RPMI8226 (cell line): ENCODE data around the gene SEZ6L.

Experiments
- DNase-seq: peaks from one replicate; pipeline ENCODE4 v3.0.0-alpha.2; 2015

The SEZ6L gene

GRCh38 chr22:26169315-26170111 lies at the start of gene SEZ6L:
SEZ6L (plus strand) TSS chr22:26169462; CDS start chr22:26169670, 208 bp downstream.
- no peak for DNase-seq

DNA sequence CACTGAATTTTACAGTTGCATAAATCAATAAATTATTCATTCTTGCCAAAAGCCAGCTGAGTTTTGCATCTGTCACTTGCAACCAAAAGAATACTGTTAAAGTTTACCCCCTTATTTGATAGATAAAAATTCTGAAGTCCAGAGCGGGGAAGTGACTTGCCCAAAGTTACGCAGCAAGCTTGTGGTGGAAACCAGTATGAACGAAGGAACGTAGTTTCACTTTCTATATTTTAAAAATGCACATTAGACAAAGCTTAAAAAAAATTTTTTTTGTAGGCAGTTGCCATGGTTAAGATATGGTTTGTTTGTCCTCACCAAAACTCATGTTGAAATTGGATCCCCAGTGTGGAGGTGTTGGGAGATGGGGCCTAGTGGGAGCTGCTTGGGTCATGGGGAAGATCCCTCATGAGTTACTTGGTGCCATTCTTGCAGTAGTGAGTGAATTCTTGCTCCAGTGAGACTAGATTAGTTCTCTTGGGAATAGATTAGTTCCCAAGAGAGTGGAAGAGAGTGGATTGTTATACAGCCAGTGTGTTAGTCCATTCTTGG lies 46.3 kb upstream of the SEZ6L start:
- peak; percentile 23 for DNase-seq

GRCh38 chr22:26124991-26125725 lies 44.1 kb upstream of the SEZ6L start:
- no peak for DNase-seq

GRCh38 chr22:26127126-26127525 lies 42.1 kb upstream of the SEZ6L start:
- no peak for DNase-seq

DNA sequence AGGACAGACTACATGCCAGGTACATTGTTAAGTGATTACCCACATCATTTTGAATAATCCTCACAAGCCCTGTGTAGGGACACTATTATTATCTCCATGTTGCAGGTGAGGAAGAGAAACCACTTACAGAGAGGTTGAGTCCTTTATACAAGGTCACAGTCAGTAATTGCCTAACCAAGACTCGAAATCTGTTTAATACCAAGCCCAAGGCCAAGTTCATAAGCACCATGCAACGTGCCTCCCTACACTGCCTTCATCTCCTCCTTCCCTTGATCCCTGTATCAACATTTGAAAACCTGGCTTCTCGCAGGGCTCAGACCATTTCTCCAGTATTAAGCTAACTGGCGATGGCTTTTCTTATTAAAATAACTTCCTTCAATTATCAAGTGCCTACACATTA lies 41.7 kb upstream of the SEZ6L start:
- no peak for DNase-seq

GRCh38 chr22:26131589-26132154 lies 37.6 kb upstream of the SEZ6L start:
- no peak for DNase-seq

GRCh38 chr22:26134654-26135330 lies 34.5 kb upstream of the SEZ6L start:
- peak; percentile 8 for DNase-seq

DNA sequence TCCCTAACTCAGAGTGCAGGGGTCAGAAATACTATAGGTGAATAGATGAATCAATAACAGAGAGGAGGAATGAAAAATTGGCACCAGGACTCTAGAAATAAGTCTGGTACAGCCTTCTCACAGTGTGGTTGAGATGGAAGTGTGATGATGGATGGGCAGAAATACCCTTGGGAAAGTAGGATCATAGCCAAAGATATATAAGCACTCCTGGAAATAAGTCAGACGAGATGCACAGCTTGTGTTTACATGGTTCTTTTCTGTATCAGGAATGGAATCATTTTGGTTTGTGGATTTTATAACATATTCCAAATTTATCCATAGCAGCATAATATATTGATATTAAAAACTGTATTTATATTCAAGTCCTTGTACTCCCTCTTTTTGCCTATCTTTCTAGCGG lies 33.5 kb upstream of the SEZ6L start:
- no peak for DNase-seq

GRCh38 chr22:26139310-26139709 lies 30.0 kb upstream of the SEZ6L start:
- DNase-seq: no peak

- no peak for DNase-seq
Measured at GRCh38 chr22:26141831-26142230, 27.4 kb upstream of the SEZ6L start.

- DNase-seq: no peak
Measured at GRCh38 chr22:26143806-26144325, 25.4 kb upstream of the SEZ6L start.

DNA sequence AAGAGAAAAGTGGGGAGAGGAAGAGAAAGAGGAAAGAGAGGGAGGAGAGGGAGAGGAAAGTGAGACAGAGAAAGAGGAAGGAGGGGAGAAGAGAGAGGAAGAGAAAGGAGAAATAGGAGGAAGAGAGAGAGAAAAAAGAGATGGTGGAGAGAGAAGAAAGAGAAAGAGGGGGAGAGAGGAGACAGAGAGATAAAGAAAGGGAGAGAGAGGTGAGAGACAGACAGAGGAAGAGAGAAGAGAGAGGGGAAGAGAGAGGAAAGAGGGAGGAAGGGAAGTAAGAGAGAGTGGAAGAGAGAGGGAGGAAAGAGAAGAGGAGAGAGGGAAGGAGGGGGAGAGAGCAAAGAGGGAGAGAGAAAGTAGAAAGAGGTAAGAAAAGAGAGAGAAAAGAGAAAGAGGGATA lies 9.4 kb upstream of the SEZ6L start:
- DNase-seq: no peak

DNA sequence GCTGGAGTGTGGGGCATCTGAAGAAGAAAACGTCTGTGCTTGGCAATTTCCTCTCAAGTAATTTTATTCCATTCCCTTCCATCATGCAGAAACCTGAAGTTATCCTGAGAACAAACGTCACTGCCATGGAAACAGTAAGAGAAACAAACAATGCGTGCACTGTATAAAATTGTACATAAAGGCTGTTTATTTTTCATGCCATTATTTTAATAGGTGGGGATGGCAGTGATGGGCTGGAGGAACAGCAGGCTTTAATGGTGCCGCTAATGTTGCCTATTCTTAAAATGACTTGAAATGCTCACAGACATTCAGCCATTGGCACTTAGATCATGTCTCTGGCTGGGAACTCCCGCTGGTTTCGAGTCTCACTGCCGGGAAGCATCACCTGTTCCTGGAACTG lies 7.5 kb upstream of the SEZ6L start:
- no peak for DNase-seq

- DNase-seq: no peak
Measured at GRCh38 chr22:26162926-26163325, 6.3 kb upstream of the SEZ6L start.

DNA sequence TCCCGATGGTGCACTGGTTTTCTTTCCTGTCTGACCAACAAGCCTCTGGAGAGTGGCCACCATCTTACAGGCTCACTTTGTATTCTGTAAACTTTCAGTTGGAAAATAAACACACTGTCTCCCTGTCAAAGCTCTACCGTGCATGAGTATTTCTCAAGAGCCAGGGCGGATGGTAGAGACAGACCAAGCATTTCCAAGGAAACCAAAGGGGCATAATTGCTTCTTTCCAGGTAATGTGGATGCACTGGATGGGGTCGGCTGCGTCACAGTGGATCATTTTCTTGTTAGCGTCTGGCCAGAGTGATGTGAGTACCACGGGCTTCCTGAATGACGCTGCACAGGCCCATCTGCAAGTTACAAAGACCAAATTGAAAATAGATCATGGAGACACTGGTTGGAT lies 5.1 kb upstream of the SEZ6L start:
- no peak for DNase-seq

DNA sequence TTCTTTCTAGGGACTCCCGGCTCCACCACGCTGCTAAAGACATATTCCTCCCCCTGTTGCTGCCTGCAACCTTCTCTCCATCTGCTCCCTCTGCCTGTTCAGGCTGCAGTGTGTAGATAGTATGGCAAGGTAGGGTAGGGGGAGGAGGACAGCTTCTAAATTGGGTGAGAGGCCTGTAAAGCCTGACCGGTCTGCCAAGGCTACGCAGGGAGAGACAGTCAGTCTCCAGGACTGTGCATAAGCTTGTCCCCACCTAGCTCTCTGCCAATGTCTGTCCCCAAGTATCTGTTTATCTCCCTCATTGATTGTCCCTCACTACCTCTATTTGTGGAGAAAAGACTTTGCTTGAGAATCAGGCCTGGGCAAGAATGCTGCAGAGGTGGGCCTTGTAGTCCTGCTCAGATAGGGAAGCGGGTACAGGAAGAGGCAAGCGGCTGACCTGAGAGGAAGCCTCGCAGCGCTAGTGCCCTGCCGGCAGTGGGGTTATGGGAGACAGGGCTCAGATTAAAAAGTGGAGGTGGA lies 871 bp upstream of the SEZ6L start:
- DNase-seq: no peak

DNA sequence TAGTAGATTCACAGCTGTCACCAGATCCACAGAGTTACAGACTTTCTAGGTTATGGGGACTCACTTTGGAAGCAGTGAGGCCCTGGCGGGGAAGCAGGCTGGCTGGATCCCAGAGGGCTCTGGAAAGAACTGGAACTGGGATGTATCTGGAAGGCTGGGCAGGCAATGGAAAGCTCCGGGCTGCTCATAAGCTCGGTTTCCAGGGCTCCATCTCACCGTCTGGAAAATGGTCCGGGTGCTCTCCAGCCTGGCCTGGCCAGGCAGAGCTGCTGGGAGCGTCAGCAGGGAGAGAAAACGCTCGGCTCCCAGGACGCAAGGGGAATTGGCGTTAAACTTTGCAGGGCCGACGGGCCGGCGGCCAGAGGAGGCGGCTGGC lies 335 bp upstream of the SEZ6L start:
- DNase-seq: no peak

DNA sequence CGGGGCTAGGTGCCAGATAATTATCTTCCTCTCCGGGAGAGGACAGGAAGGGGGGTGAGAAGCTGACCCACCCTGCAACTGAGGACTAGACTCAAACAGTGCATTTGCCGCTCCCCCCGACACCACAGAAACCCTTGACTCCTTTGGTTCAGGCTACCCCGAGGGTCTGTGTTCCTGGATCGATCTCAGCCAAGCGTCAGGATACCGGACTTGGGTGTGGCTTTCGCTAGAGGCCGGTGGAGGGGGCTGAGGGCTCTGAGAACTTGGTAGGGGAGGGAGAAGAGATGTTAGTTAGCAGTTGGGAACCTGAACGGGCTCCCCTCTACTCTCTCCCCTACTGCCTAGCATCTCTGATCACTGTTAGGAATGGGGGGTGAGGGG lies 840 bp downstream of the SEZ6L start:
- no peak for DNase-seq

- no peak for DNase-seq
Measured at GRCh38 chr22:26170795-26171580, 1.7 kb downstream of the SEZ6L start.

- DNase-seq: peak; percentile 68
Measured at GRCh38 chr22:26172389-26172990, 3.2 kb downstream of the SEZ6L start.

DNA sequence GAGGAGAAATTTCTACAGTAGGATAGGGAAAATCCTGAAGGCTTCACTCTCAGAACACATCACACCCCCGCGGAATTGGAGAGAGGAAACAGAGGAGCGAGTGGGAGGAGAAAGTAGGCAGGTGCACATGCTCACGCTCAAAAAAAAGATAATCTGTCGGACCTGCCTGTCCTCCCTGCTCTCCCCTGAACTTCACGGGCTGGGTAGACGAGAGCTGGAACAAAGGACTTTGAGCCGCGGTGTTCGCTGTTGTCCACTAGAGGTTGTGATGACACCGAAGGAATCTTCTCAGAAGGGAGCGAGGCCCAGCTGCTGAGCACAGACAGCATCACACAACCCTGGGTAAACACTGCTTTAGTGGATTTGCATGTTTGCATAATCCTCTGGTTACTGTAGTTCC lies 5.0 kb downstream of the SEZ6L start:
- DNase-seq: peak; percentile 11

GRCh38 chr22:26182723-26183122 lies 13.5 kb downstream of the SEZ6L start:
- DNase-seq: no peak
